H1 (cell line): ENCODE data around the gene MROH2B. TPM values are rescaled to one million over a fixed set of nuclear protein-coding genes. Genes with fewer than 3 reads are reported as not detected.

ENCODE experiments used
- CTCF ChIA-PET: fragments of 300-600 bp; sonication (Branson Sonifier 250); formaldehyde crosslinking; loops from one replicate; lab custom pipeline; 2021; ENCODE audit not compliant: partially characterized antibody; lab: Charles Lee
- POLR2A ChIA-PET: fragments of 300-600 bp; sonication (Branson Sonifier 250); formaldehyde crosslinking; loops from one replicate; lab custom pipeline; 2021; ENCODE audit warnings: inconsistent platforms; ENCODE audit not compliant: partially characterized antibody; lab: Charles Lee
- DNase-seq, 2 experiments: peaks; one replicate each; pipeline versions ENCODE4 v3.0.0 to v3.0.0-alpha.2; 2010 to 2022; ENCODE audit warnings: low spot score in 2 of 2, low read depth in 1 of 2, mixed read lengths in 1 of 2
- FAIRE-seq: peaks from 2 replicates; lab custom pipeline; 2011; peaks lifted over from hg19 to GRCh38; lab: Jason Lieb, UNC
- H2AFZ ChIP-seq: 2 replicates; pipeline ENCODE4 v1.8.1; 2012; ENCODE audit warnings: low read length, inconsistent platforms
- H2AK5ac ChIP-seq: 2 replicates; pipeline ENCODE4 v1.6.1; 2013; ENCODE audit warnings: low read depth, low read length
- H2BK120ac ChIP-seq: replicated peaks from 2 replicates; pipeline ENCODE3; 2013; ENCODE audit warnings: low read depth, low read length, inconsistent platforms
- H2BK12ac ChIP-seq: 2 replicates; pipeline ENCODE4 v1.6.1; 2013; ENCODE audit warnings: low read depth, low read length
- H2BK15ac ChIP-seq: 2 replicates; pipeline ENCODE4 v1.6.1; 2013; ENCODE audit warnings: low read length
- H2BK20ac ChIP-seq: 2 replicates; pipeline ENCODE4 v1.6.1; 2013; ENCODE audit warnings: low read length
- H2BK5ac ChIP-seq: 2 replicates; pipeline ENCODE4 v1.6.1; 2013; ENCODE audit warnings: low read depth, low read length
- H3K14ac ChIP-seq: 2 replicates; pipeline ENCODE4 v1.6.1; 2013; ENCODE audit warnings: inconsistent platforms; ENCODE audit not compliant: insufficient read length
- H3K18ac ChIP-seq: 2 replicates; pipeline ENCODE4 v1.6.1; 2013; ENCODE audit warnings: low read length; ENCODE audit errors: extremely low read depth
- H3K23ac ChIP-seq: 2 replicates; pipeline ENCODE4 v1.6.1; 2013; ENCODE audit warnings: inconsistent platforms; ENCODE audit not compliant: insufficient read length
- H3K23me2 ChIP-seq: 2 replicates; pipeline ENCODE4 v1.6.1; 2013; ENCODE audit warnings: low read depth, low read length
- H3K27ac ChIP-seq: 2 replicates; pipeline ENCODE4 v1.6.1; 2011; ENCODE audit warnings: low read depth, low read length, inconsistent platforms
- H3K27me3 ChIP-seq, 4 experiments: replicated peaks in 1 of 4; 1 replicate in 1 of 4; 2 replicates in 3 of 4; pipeline versions ENCODE4 v1.6.1 to v1.8.1; 2011 to 2013; ENCODE audit warnings: low read length in 3 of 4, mild to moderate bottlenecking in 3 of 4, inconsistent platforms in 2 of 4, mixed read lengths in 2 of 4, moderate library complexity in 1 of 4; ENCODE audit not compliant: control insufficient read depth in 3 of 4, insufficient read depth in 3 of 4; ENCODE audit errors: extremely low read depth in 1 of 4
- H3K36me3 ChIP-seq, 4 experiments: 2 replicates each; pipeline versions ENCODE4 v1.6.1 to v1.8.1; 2011 to 2013; ENCODE audit warnings: mild to moderate bottlenecking in 4 of 4, low read length in 3 of 4, moderate library complexity in 2 of 4, control low read depth in 1 of 4, inconsistent platforms in 1 of 4; ENCODE audit not compliant: insufficient read depth in 4 of 4, control insufficient read depth in 2 of 4
- H3K4ac ChIP-seq: replicated peaks from 2 replicates; pipeline ENCODE3; 2013; ENCODE audit warnings: low read length, low read depth, mixed read lengths, inconsistent platforms; ENCODE audit not compliant: insufficient read length
- H3K4me1 ChIP-seq, 4 experiments: replicated peaks in 1 of 4; 1 replicate in 1 of 4; 2 replicates in 3 of 4; pipeline versions ENCODE4 v1.6.1 to v1.8.1; 2011 to 2013; ENCODE audit warnings: low read length in 3 of 4, inconsistent platforms in 2 of 4, mixed read lengths in 1 of 4; ENCODE audit not compliant: insufficient read depth in 4 of 4, control insufficient read depth in 3 of 4
- H3K4me2 ChIP-seq, 2 experiments: 2 replicates each; pipeline versions ENCODE4 v1.6.1 to v1.8.1; 2011 to 2013; ENCODE audit warnings: low read depth in 2 of 2, low read length in 2 of 2, control low read depth in 1 of 2, inconsistent platforms in 1 of 2, mild to moderate bottlenecking in 1 of 2; ENCODE audit not compliant: insufficient read depth in 1 of 2
- H3K4me3 ChIP-seq, 4 experiments: fragments of 200-600, 300-600 bp in 1 of 4; sonication (generic), shearing (Covaris generic), sonication (Bioruptor Twin) in 1 of 4; 2 replicates each; pipeline versions ENCODE4 v1.5.1 to v1.8.1; 2011 to 2016; ENCODE audit warnings: low read length in 4 of 4, low read depth in 3 of 4, control low read depth in 2 of 4, inconsistent platforms in 2 of 4, mild to moderate bottlenecking in 2 of 4, mixed read lengths in 1 of 4, moderate library complexity in 1 of 4; ENCODE audit not compliant: insufficient read depth in 2 of 4; ENCODE audit errors: extremely low read depth in 1 of 4
- H3K56ac ChIP-seq: replicated peaks from 2 replicates; pipeline ENCODE3; 2013; ENCODE audit warnings: low read depth, mild to moderate bottlenecking, mixed read lengths, low read length, inconsistent platforms; ENCODE audit not compliant: insufficient read length
- H3K79me1 ChIP-seq: 2 replicates; pipeline ENCODE4 v1.6.1; 2013; ENCODE audit warnings: low read depth, low read length, control low read depth
- H3K79me2 ChIP-seq, 2 experiments: 2 replicates each; pipeline versions ENCODE4 v1.6.1 to v1.8.1; 2012 to 2013; ENCODE audit warnings: low read length in 2 of 2, mild to moderate bottlenecking in 2 of 2, inconsistent platforms in 1 of 2; ENCODE audit not compliant: insufficient read depth in 2 of 2, control insufficient read depth in 1 of 2
- H3K9ac ChIP-seq, 4 experiments: replicated peaks in 1 of 4; 1 replicate in 1 of 4; 2 replicates in 3 of 4; pipeline versions ENCODE4 v1.6.1 to v1.8.1; 2011 to 2013; ENCODE audit warnings: low read depth in 3 of 4, low read length in 3 of 4, control low read depth in 2 of 4, mild to moderate bottlenecking in 2 of 4, moderate library complexity in 2 of 4, inconsistent platforms in 1 of 4; ENCODE audit errors: extremely low read depth in 1 of 4
- H3K9me3 ChIP-seq, 2 experiments: 2 replicates each; pipeline versions ENCODE4 v1.6.1 to v1.8.1; 2012 to 2013; ENCODE audit warnings: mild to moderate bottlenecking in 2 of 2, moderate library complexity in 2 of 2, control low read depth in 1 of 2, inconsistent platforms in 1 of 2, low read depth in 1 of 2, low read length in 1 of 2, mixed read lengths in 1 of 2; ENCODE audit not compliant: insufficient read depth in 2 of 2
- H4K20me1 ChIP-seq, 2 experiments: replicated peaks in 1 of 2; 2 replicates each; pipeline versions ENCODE3 to v1.8.1; 2011 to 2013; ENCODE audit warnings: inconsistent platforms in 2 of 2, low read length in 2 of 2, mild to moderate bottlenecking in 1 of 2; ENCODE audit not compliant: insufficient read depth in 2 of 2, control insufficient read depth in 1 of 2
- H4K5ac ChIP-seq: 2 replicates; pipeline ENCODE4 v1.6.1; 2013; ENCODE audit warnings: low read length, low read depth, mixed read lengths, inconsistent platforms; ENCODE audit not compliant: insufficient read length
- H4K8ac ChIP-seq: 2 replicates; pipeline ENCODE4 v1.8.0; 2013; ENCODE audit warnings: mild to moderate bottlenecking, moderate library complexity, low read length, inconsistent platforms; ENCODE audit not compliant: insufficient read depth; ENCODE audit errors: extremely low read depth
- H4K91ac ChIP-seq: replicated peaks from 2 replicates; pipeline ENCODE3; 2013; ENCODE audit warnings: low read length, mixed read lengths, inconsistent platforms; ENCODE audit not compliant: insufficient read length
- FOSL1 ChIP-seq: IDR thresholded peaks from 2 replicates; pipeline ENCODE4 v1.6.1; 2011; ENCODE audit warnings: mild to moderate bottlenecking, low read depth, low read length, moderate library complexity; ENCODE audit not compliant: insufficient read depth
- GABPA ChIP-seq: IDR thresholded peaks from 2 replicates; pipeline ENCODE4 v1.6.1; 2011; ENCODE audit warnings: mild to moderate bottlenecking, low read length, moderate library complexity, borderline replicate concordance; ENCODE audit not compliant: insufficient read depth
- POLR2AphosphoS5 ChIP-seq: IDR thresholded peaks from 2 replicates; pipeline ENCODE4 v1.6.1; 2011; ENCODE audit warnings: low read depth, low read length
- WGBS, 2 experiments: shearing (Covaris generic) in 1 of 2; methylation state at CpG; one replicate each; pipeline versions ENCODE4 v1.1.6 to v1.1.7; 2013 to 2015; ENCODE audit warnings: low lambda C conversion rate in 2 of 2, mixed read lengths in 2 of 2, inconsistent platforms in 1 of 2, low coverage in 1 of 2, missing lambda C conversion rate in 1 of 2; ENCODE audit not compliant: insufficient replicate concordance in 2 of 2, insufficient coverage in 1 of 2, insufficient read length in 1 of 2; ENCODE audit errors: extremely low coverage in 1 of 2, missing lambda C conversion rate in 1 of 2; 5-methylcytosine and 5-hydroxymethylcytosine counted together
- polyA plus RNA-seq, 7 experiments: library from polyadenylated mRNA; depleted of rRNA in 3 of 7; stranded (reverse) in 5 of 7; unstranded in 2 of 7; fragments of >200 nt in 5 of 7; fragments of 200-250 nt in 2 of 7; gene quantifications; 1 replicate in 5 of 7; 2 replicates in 1 of 7; 4 replicates in 1 of 7; pipeline versions ENCODE4 v1.2.1 to v1.2.3, GENCODE V29; 2011 to 2013; ENCODE audit warnings: missing spikeins in 2 of 7, mixed read lengths in 2 of 7
- total RNA-seq: library from RNA; stranded (reverse); fragmentation: NEBNext Ultra II Directional; extraction: Animal tissue kit (Norgen Biotek cat#: 25700); gene quantifications from 2 replicates; pipeline ENCODE4 v1.2.1, GENCODE V29; 2021

MROH2B gene
- total and polyA plus RNA-seq, 2 of the 8 experiments (the other 6 are each of a cell fraction or from before 2014, with no cell fraction given), result not detected

- no peaks in the 10 kb centered on the region for H3K79me2 ChIP-seq
- H3K36me3 ChIP-seq, result no peaks in the 10 kb centered on the region
- no peak overlapping the region for H2BK15ac ChIP-seq
- no peak overlapping the region for H3K4me3 ChIP-seq
- ChIA-PET POLR2A (no interaction called here), CTCF (no interaction called here)
- H3K18ac ChIP-seq, result no peak overlapping the region
- H3K23ac ChIP-seq, result no peak overlapping the region
- H2BK120ac ChIP-seq, result no peak overlapping the region
- no peak overlapping the region for H4K91ac ChIP-seq
- H3K27ac ChIP-seq, result no peak overlapping the region
- DNase-seq (no peak), FAIRE-seq (no peak)
- H3K4me2 ChIP-seq, result no peak overlapping the region
- H3K23me2 ChIP-seq, result peaks cover 2% of the 10 kb centered on the region; the same call in 1 of the 2 replicates
- no peaks in the 10 kb centered on the region for H4K20me1 ChIP-seq
- H2BK12ac ChIP-seq, result no peak overlapping the region
- H4K5ac ChIP-seq, result no peak overlapping the region
- no peak overlapping the region for H4K8ac ChIP-seq
- H3K4me1 ChIP-seq, result no peaks in the 10 kb centered on the region
- no peak overlapping the region for H3K9ac ChIP-seq
- 72% methylated on average over 2 of the region's 2 CpGs; no CpG with 5 or more reads in 1 of the 2 experiments for WGBS, 2 experiments
- no peak overlapping the region for H2AK5ac ChIP-seq
- H2BK20ac ChIP-seq, result no peak overlapping the region
- H3K14ac ChIP-seq, result no peak overlapping the region
- no peaks in the 10 kb centered on the region for H3K79me1 ChIP-seq
- TF ChIP-seq GABPA, result no peak
- TF ChIP-seq POLR2AphosphoS5, result no peak
- no peak for TF ChIP-seq FOSL1
- H3K27me3 ChIP-seq, result no peaks in the 10 kb centered on the region
- peaks cover 0 to 4% of the 10 kb centered on the region in 2 experiments; a peak in 1 of 4 replicates for H3K9me3 ChIP-seq
- no peak overlapping the region for H2AFZ ChIP-seq
- H2BK5ac ChIP-seq, result no peak overlapping the region
- no peak overlapping the region for H3K56ac ChIP-seq
- no peak overlapping the region for H3K4ac ChIP-seq
These were observed 79.8 kb downstream of the MROH2B start for GRCh38 chr5:40991168-40991980.
